K562 (cell line): ENCODE data around the gene NUDT9. TPM values are rescaled to one million over a fixed set of nuclear protein-coding genes. Genes with fewer than 3 reads are reported as not detected.
A peak's percentile ranks its signal among the peaks of the same experiment; 100 is the strongest.

Experiments
- ARNT ChIP-seq, 2 experiments: fragments of 450-650 bp; IDR thresholded peaks; 2 replicates each; pipeline ENCODE4 v1.6.1; 2016; ENCODE audit warnings: mild to moderate bottlenecking in 1 of 2
- CCAR2 ChIP-seq: fragments of 200-400 bp; formaldehyde crosslinking; IDR thresholded peaks from 2 replicates; pipeline ENCODE4 v1.6.1; 2017; ENCODE audit warnings: mild to moderate bottlenecking, low read depth, low read length
- CREB3L1 ChIP-seq: fragments of 450-650 bp; IDR thresholded peaks from 2 replicates; pipeline ENCODE4 v1.6.1; 2014; ENCODE audit warnings: low read depth, mild to moderate bottlenecking, moderate library complexity, borderline replicate concordance
- DMBX1 ChIP-seq: fragments of 250-450 bp; sonication (Bioruptor Pico); IDR thresholded peaks from 2 replicates; pipeline ENCODE4 v1.8.0; 2022; ENCODE audit warnings: inconsistent platforms, mild to moderate bottlenecking, moderate library complexity, borderline replicate concordance
- ESRRA ChIP-seq: fragments of 450-650 bp; IDR thresholded peaks from 2 replicates; pipeline ENCODE4 v1.6.1; 2014; ENCODE audit warnings: low read depth, mild to moderate bottlenecking, moderate library complexity, borderline replicate concordance
- HDAC8 ChIP-seq: fragments of 450-650 bp; IDR thresholded peaks from 2 replicates; pipeline ENCODE4 v1.6.1; 2016; ENCODE audit warnings: mild to moderate bottlenecking, missing genetic modification characterization, moderate library complexity, missing compliant biosample characterization
- ILK ChIP-seq: fragments of 450-650 bp; IDR thresholded peaks from 2 replicates; pipeline ENCODE4 v1.6.1; 2016; ENCODE audit warnings: missing genetic modification characterization, low read depth, mild to moderate bottlenecking, missing compliant biosample characterization, moderate library complexity, borderline replicate concordance
- MAZ ChIP-seq, 2 experiments: fragments of 450-650 bp in 1 of 2; sonication (generic) in 1 of 2; formaldehyde crosslinking; IDR thresholded peaks in 1 of 2; conservative IDR thresholded peaks in 1 of 2; 2 replicates each; pipeline versions ENCODE4 v1.4.0 to v1.5.0; 2020; ENCODE audit warnings: mild to moderate bottlenecking in 1 of 2, missing genetic modification reagents in 1 of 2
- RREB1 ChIP-seq: fragments of 250-450 bp; sonication (Bioruptor Pico); IDR thresholded peaks from 2 replicates; pipeline ENCODE4 v1.4.0; 2020
- TFAP4 ChIP-seq: sonication (generic); formaldehyde crosslinking; IDR thresholded peaks from 2 replicates; pipeline ENCODE4 v1.8.0; 2022; ENCODE audit warnings: missing genetic modification reagents, mild to moderate bottlenecking, moderate library complexity, borderline replicate concordance
- ZBTB2 ChIP-seq: fragments of 450-650 bp; IDR thresholded peaks from 2 replicates; pipeline ENCODE4 v1.6.1; 2016; ENCODE audit warnings: antibody characterized with exemption
- ZNF277 ChIP-seq: fragments of 250-450 bp; sonication (Bioruptor Pico); IDR thresholded peaks from 2 replicates; pipeline ENCODE4 v1.8.0; 2022; ENCODE audit warnings: inconsistent platforms, mild to moderate bottlenecking, moderate library complexity, borderline replicate concordance
- ZSCAN32 ChIP-seq: fragments of 450-650 bp; formaldehyde crosslinking; IDR thresholded peaks from 2 replicates; pipeline ENCODE4 v1.4.0; 2020; ENCODE audit warnings: mild to moderate bottlenecking, moderate library complexity
- polyA plus RNA-seq, 8 experiments: library from polyadenylated mRNA; depleted of rRNA in 4 of 8; stranded (reverse) in 5 of 8; unstranded in 3 of 8; fragments of >200 nt; fragmentation: Nextera tagmentation in 2 of 8; fragmentation: Illumina TruSeq in 1 of 8; extraction: Ambion mirVana in 2 of 8; extraction: Trizol in 1 of 8; gene quantifications; 2 replicates each; pipeline versions ENCODE4 v1.2.1 to v1.2.3, GENCODE V29; 2011 to 2014; ENCODE audit warnings: inconsistent platforms in 1 of 8, missing spikeins in 1 of 8
- total RNA-seq, 7 experiments: library from RNA; depleted of rRNA in 6 of 7; stranded (reverse); fragments of >200 nt in 6 of 7; fragmentation: Illumina TruSeq in 2 of 7; extraction: Trizol in 2 of 7; gene quantifications; 2 replicates each; pipeline versions ENCODE4 v1.2.1 to v1.2.3, GENCODE V29; 2011 to 2021; ENCODE audit warnings: low replicate concordance in 1 of 7

Gene NUDT9
- total and polyA plus RNA-seq, 9 of the 15 experiments (the other 6 are each of a cell fraction or from before 2014, with no cell fraction given): 8.5 to 20.8 (median 18.0) TPM

- TF ChIP-seq ZBTB2: 0 out of 2 replicates have a peak, but pooled peaks have one; percentile 44
- TF ChIP-seq CCAR2: no peak
- peak; percentile 96 for TF ChIP-seq TFAP4
- TF ChIP-seq MAZ (CRISPR knock-in tag; conservative IDR thresholded peaks at IDR 0.05 in 1 of 2, IDR thresholded peaks at IDR 0.05 in 1 of 2): peak; percentile 53 to 76
- TF ChIP-seq ESRRA: peak; percentile 80; the same call in 1 of the 2 replicates
- 0 out of 2 replicates have a peak, but pooled peaks have one; percentile 24 for TF ChIP-seq DMBX1 (CRISPR knock-in tag)
- 0 out of 2 replicates have a peak, but pooled peaks have one; percentile 13 for TF ChIP-seq RREB1
- TF ChIP-seq ILK (tag): no peak
- TF ChIP-seq HDAC8 (tag): no peak
- no peak for TF ChIP-seq ZSCAN32 (CRISPR knock-in tag)
- TF ChIP-seq CREB3L1: peak; percentile 80; the same call in 1 of the 2 replicates
- TF ChIP-seq ZNF277 (CRISPR knock-in tag): no peak
- peak in 1 of 2 experiments; percentile 99; a peak in 2 of 4 replicates for TF ChIP-seq ARNT (IDR thresholded peaks at IDR 0.05)
These were observed at the start of gene NUDT9 (continued) for GRCh38 chr4:87422104-87423052.
